LNCAP (cell line): ENCODE data around the gene TCEA2.
A peak's percentile ranks its signal among the peaks of the same experiment; 100 is the strongest.

Experiments
- TF ChIP-seq, protein P1 (sequence below): fragments of 450-650 bp; IDR thresholded peaks from 2 replicates; pipeline ENCODE4 v1.5.1; 2017; ENCODE audit warnings: mild to moderate bottlenecking

Gene TCEA2

DNA sequence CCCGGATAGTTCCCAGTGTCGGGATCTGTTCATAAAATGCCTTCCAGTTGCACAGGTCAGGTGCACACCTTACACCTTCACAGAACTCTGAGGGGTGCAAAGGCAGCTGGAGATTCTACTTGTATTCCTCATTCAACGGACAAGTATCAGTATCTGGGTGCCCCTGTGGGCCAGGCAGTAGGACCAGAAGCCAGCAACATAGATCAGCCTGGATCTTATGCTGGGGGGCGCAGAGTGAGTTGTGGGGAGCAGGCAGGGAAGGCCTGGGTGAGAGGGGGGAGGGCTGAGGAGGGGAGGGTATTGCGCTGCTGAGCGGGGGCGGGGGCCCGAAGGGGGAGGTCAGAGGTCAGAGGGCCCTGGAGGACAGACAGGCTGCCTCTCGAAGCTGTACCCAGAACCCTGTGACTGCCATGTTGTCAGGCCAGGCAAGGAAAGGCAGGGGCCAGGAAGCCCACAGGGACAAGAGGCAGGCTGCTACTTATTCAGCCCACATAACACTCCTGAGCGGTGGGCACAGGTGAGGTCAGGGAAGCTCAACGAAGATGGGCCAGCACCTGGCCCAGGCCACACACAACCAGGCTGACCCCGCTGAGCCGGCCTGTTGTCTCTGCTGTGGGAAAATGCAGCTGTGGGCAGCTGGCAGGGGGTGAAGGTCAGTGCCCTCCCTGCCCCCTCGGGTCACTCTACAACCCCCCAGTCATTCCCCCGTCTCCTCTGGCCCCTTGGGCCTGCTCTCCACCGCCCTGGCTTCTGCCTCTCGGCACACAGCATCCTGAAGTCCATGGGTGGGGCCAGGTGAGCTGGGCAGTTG lies 18.0 kb downstream of the TCEA2 start:
- TF ChIP-seq, protein P1, sequence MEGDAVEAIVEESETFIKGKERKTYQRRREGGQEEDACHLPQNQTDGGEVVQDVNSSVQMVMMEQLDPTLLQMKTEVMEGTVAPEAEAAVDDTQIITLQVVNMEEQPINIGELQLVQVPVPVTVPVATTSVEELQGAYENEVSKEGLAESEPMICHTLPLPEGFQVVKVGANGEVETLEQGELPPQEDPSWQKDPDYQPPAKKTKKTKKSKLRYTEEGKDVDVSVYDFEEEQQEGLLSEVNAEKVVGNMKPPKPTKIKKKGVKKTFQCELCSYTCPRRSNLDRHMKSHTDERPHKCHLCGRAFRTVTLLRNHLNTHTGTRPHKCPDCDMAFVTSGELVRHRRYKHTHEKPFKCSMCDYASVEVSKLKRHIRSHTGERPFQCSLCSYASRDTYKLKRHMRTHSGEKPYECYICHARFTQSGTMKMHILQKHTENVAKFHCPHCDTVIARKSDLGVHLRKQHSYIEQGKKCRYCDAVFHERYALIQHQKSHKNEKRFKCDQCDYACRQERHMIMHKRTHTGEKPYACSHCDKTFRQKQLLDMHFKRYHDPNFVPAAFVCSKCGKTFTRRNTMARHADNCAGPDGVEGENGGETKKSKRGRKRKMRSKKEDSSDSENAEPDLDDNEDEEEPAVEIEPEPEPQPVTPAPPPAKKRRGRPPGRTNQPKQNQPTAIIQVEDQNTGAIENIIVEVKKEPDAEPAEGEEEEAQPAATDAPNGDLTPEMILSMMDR = no peak

DNA sequence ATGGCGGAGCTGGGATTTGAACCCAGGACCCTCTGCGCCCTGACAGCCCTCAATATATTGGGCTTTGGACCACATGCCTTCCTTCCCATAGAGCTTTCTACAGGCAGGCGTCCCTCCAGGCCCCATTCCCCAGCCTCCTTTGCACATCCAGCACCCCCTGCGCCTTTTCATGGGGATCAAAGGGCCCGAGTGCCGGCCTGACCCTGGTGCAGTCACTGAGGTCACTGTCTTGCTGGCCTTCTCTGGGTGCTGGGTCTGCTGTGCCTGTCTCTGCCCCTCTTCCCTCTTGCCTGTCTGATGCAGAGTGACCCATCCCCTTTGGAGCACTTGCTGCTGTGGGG lies 18.6 kb downstream of the TCEA2 start:
- TF ChIP-seq, protein P1 = no peak

DNA sequence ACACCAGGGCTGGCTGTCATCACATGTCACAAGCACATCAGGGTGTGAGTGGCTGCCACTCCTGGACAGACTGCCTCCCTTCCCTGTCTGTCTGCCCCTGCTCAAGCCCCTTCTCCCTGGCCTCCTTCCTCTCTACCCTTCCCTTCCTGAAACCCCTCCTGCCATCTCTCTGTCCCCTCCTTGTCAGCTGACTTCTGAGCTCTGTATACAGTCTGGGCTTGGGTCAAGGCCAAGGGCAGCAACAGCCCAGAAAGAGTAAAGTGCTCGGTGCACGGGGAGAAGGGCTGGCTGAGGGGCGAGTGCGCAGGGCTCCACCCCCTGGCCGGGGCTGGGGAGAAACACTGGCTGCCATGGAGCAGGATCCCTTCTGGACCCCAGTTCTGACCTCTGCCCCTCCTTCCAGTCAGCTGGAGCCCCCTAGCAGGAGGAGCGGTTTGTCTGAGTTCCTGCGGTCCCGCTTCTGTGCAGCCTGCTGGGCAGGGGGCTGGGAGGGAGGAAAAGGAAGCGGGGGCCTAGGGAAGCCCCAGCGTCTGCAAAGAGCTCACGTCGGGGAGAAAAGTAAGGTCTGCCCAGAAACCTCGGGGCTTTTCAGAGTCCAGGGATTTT lies 19.2 kb downstream of the TCEA2 start:
- TF ChIP-seq, protein P1 = no peak

DNA sequence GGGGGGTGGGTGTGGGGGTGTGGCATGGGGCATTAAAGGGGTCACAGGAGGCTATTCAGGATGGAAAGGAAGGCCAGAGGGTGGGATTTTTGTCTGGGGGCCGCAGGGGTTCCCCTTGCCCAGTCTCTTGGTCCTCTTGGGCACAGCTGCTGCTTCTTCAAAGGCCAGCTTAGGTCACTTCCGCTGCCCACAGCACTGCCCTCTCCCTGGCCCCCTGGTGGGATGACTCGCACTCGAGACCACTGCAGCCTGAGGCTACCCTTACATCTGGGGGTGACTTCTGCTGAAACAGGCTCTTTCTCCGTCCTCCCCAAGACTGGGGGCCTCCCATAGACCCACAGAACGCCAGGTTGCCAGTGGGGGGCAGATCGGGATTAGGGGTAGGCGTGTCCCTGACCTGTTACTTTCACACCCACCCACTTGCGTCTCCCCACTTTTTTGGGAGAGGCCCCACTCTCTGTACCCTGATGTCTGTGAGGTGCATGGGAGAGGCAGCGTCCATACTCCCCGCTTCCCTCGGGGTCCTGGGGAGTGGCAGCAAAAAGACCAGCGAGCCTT lies 19.9 kb downstream of the TCEA2 start:
- TF ChIP-seq, protein P1 = no peak

DNA sequence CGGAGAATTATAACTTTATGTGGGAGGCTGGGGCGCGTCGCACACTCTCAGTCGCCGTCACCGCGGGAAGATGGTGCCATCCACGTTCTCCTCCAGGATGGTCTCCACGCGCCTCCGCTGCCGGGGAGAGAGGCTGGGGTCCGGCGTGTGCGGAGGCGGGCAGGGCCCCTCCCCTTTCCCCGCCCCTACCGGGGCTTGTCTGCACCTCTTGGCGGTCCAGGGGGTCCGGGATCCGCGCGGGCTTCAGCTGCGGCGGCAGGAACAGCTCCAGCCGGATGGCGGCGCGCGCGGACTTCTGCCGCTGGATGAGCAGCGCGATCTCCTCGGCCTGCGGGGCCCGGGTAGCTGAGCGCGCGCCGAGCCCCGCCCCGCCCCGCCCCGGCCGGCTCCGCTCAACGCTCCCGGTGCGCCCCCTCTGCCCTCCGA lies 20.4 kb downstream of the TCEA2 start:
- TF ChIP-seq, protein P1 = peak; percentile 80

DNA sequence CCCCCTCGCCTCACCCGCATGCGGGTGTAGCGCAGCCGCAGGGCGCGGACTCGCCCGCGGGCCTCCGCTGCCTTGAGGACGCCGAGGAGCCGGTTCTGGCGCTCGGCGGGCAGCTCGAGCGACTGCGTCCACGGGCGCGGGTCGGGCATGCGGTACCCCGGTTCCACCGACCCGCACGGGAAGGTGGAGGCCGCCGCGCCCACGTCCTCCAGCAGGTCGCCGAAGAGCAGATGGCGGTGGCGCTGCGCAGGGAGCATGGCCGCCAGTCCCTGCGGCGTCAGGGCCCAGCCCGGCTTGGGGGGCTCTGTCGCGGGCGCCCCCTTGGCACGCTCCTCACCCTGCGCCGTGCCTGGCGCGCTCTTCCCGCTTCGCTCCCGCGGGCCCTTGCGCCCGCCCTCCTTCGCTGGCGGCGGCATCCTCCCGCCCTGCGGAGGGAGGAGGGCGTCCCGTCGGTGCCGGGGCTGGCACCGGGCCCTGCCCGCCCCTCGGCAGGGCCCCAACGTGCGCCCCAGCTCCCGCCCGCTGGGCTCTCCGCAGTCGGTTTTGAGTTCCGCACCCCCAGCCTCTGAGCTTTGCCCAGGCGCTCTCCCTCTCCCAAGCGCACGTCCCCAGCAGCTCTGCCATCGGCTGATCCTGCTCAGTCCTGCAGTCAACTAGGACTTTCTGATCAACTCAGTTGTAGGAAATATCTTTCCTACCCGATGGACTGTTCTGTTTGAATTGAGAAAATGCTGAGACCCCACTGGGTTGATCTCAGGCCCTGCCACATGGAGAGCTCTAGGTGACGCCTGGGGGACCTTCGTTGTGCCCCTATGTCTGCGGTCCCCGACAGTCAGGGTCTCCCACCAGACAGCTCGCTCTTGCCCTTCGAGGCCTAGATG lies 21.0 kb downstream of the TCEA2 start, which contains the start of gene LKAAEAR1:
LKAAEAR1 (minus strand) TSS at position 595 of the 881 bp plus-strand sequence; CDS start at position 416, 179 bp downstream.
- TF ChIP-seq, protein P1 = no peak; the same call in 1 of the 2 replicates

DNA sequence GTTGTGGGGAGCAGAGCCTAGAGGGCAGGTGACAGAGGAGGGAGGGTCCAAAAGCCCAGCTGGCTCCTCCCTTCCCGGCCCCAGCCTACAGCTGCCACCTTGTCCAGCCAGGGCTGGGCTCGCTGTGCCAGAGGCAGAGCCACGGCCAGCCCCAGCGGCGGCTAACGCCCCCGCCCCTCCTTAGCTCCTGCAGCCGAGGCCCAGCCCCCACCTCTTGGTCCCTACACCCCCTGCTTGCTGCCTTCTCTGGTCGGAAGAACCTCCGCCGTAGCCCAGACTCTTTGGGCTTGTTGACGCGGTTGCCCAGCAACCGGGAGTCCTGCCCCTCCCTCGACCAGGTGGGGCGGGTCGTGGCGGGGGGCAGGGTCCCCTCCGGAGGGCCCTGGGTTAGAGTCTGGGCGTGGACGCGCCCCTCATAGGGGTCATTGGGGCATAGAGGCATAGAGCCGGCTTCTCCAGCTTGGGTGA lies 21.7 kb downstream of the TCEA2 start:
- TF ChIP-seq, protein P1 = no peak
